H1 (cell line): Measurements from ENCODE around the gene TSFM. TPM values are rescaled to one million over a fixed set of nuclear protein-coding genes. Genes with fewer than 3 reads are reported as not detected.

Experiments
- CTCF ChIA-PET: fragments of 300-600 bp; sonication (Branson Sonifier 250); formaldehyde crosslinking; loops from one replicate; lab custom pipeline; 2021; ENCODE audit not compliant: partially characterized antibody; lab: Charles Lee
- POLR2A ChIA-PET: fragments of 300-600 bp; sonication (Branson Sonifier 250); formaldehyde crosslinking; loops from one replicate; lab custom pipeline; 2021; ENCODE audit warnings: inconsistent platforms; ENCODE audit not compliant: partially characterized antibody; lab: Charles Lee
- DNase-seq, 2 experiments: peaks; one replicate each; pipeline versions ENCODE4 v3.0.0 to v3.0.0-alpha.2; 2010 to 2022; ENCODE audit warnings: low spot score in 2 of 2, low read depth in 1 of 2, mixed read lengths in 1 of 2
- FAIRE-seq: peaks from 2 replicates; lab custom pipeline; 2011; peaks lifted over from hg19 to GRCh38; lab: Jason Lieb, UNC
- H2AFZ ChIP-seq: 2 replicates; pipeline ENCODE4 v1.8.1; 2012; ENCODE audit warnings: low read length, inconsistent platforms
- H2AK5ac ChIP-seq: 2 replicates; pipeline ENCODE4 v1.6.1; 2013; ENCODE audit warnings: low read depth, low read length
- H2BK120ac ChIP-seq: replicated peaks from 2 replicates; pipeline ENCODE3; 2013; ENCODE audit warnings: low read depth, low read length, inconsistent platforms
- H2BK12ac ChIP-seq: 2 replicates; pipeline ENCODE4 v1.6.1; 2013; ENCODE audit warnings: low read depth, low read length
- H2BK15ac ChIP-seq: 2 replicates; pipeline ENCODE4 v1.6.1; 2013; ENCODE audit warnings: low read length
- H2BK20ac ChIP-seq: 2 replicates; pipeline ENCODE4 v1.6.1; 2013; ENCODE audit warnings: low read length
- H2BK5ac ChIP-seq: 2 replicates; pipeline ENCODE4 v1.6.1; 2013; ENCODE audit warnings: low read depth, low read length
- H3K14ac ChIP-seq: 2 replicates; pipeline ENCODE4 v1.6.1; 2013; ENCODE audit warnings: inconsistent platforms; ENCODE audit not compliant: insufficient read length
- H3K18ac ChIP-seq: 2 replicates; pipeline ENCODE4 v1.6.1; 2013; ENCODE audit warnings: low read length; ENCODE audit errors: extremely low read depth
- H3K23ac ChIP-seq: 2 replicates; pipeline ENCODE4 v1.6.1; 2013; ENCODE audit warnings: inconsistent platforms; ENCODE audit not compliant: insufficient read length
- H3K23me2 ChIP-seq: 2 replicates; pipeline ENCODE4 v1.6.1; 2013; ENCODE audit warnings: low read depth, low read length
- H3K27ac ChIP-seq: 2 replicates; pipeline ENCODE4 v1.6.1; 2011; ENCODE audit warnings: low read depth, low read length, inconsistent platforms
- H3K27me3 ChIP-seq, 4 experiments: replicated peaks in 1 of 4; 1 replicate in 1 of 4; 2 replicates in 3 of 4; pipeline versions ENCODE4 v1.6.1 to v1.8.1; 2011 to 2013; ENCODE audit warnings: low read length in 3 of 4, mild to moderate bottlenecking in 3 of 4, inconsistent platforms in 2 of 4, mixed read lengths in 2 of 4, moderate library complexity in 1 of 4; ENCODE audit not compliant: control insufficient read depth in 3 of 4, insufficient read depth in 3 of 4; ENCODE audit errors: extremely low read depth in 1 of 4
- H3K36me3 ChIP-seq, 4 experiments: 2 replicates each; pipeline versions ENCODE4 v1.6.1 to v1.8.1; 2011 to 2013; ENCODE audit warnings: mild to moderate bottlenecking in 4 of 4, low read length in 3 of 4, moderate library complexity in 2 of 4, control low read depth in 1 of 4, inconsistent platforms in 1 of 4; ENCODE audit not compliant: insufficient read depth in 4 of 4, control insufficient read depth in 2 of 4
- H3K4ac ChIP-seq: replicated peaks from 2 replicates; pipeline ENCODE3; 2013; ENCODE audit warnings: low read length, low read depth, mixed read lengths, inconsistent platforms; ENCODE audit not compliant: insufficient read length
- H3K4me1 ChIP-seq, 4 experiments: replicated peaks in 1 of 4; 1 replicate in 1 of 4; 2 replicates in 3 of 4; pipeline versions ENCODE4 v1.6.1 to v1.8.1; 2011 to 2013; ENCODE audit warnings: low read length in 3 of 4, inconsistent platforms in 2 of 4, mixed read lengths in 1 of 4; ENCODE audit not compliant: insufficient read depth in 4 of 4, control insufficient read depth in 3 of 4
- H3K4me2 ChIP-seq, 2 experiments: 2 replicates each; pipeline versions ENCODE4 v1.6.1 to v1.8.1; 2011 to 2013; ENCODE audit warnings: low read depth in 2 of 2, low read length in 2 of 2, control low read depth in 1 of 2, inconsistent platforms in 1 of 2, mild to moderate bottlenecking in 1 of 2; ENCODE audit not compliant: insufficient read depth in 1 of 2
- H3K4me3 ChIP-seq, 4 experiments: fragments of 200-600, 300-600 bp in 1 of 4; sonication (generic), shearing (Covaris generic), sonication (Bioruptor Twin) in 1 of 4; 2 replicates each; pipeline versions ENCODE4 v1.5.1 to v1.8.1; 2011 to 2016; ENCODE audit warnings: low read length in 4 of 4, low read depth in 3 of 4, control low read depth in 2 of 4, inconsistent platforms in 2 of 4, mild to moderate bottlenecking in 2 of 4, mixed read lengths in 1 of 4, moderate library complexity in 1 of 4; ENCODE audit not compliant: insufficient read depth in 2 of 4; ENCODE audit errors: extremely low read depth in 1 of 4
- H3K56ac ChIP-seq: replicated peaks from 2 replicates; pipeline ENCODE3; 2013; ENCODE audit warnings: low read depth, mild to moderate bottlenecking, mixed read lengths, low read length, inconsistent platforms; ENCODE audit not compliant: insufficient read length
- H3K79me1 ChIP-seq: 2 replicates; pipeline ENCODE4 v1.6.1; 2013; ENCODE audit warnings: low read depth, low read length, control low read depth
- H3K79me2 ChIP-seq, 2 experiments: 2 replicates each; pipeline versions ENCODE4 v1.6.1 to v1.8.1; 2012 to 2013; ENCODE audit warnings: low read length in 2 of 2, mild to moderate bottlenecking in 2 of 2, inconsistent platforms in 1 of 2; ENCODE audit not compliant: insufficient read depth in 2 of 2, control insufficient read depth in 1 of 2
- H3K9ac ChIP-seq, 4 experiments: replicated peaks in 1 of 4; 1 replicate in 1 of 4; 2 replicates in 3 of 4; pipeline versions ENCODE4 v1.6.1 to v1.8.1; 2011 to 2013; ENCODE audit warnings: low read depth in 3 of 4, low read length in 3 of 4, control low read depth in 2 of 4, mild to moderate bottlenecking in 2 of 4, moderate library complexity in 2 of 4, inconsistent platforms in 1 of 4; ENCODE audit errors: extremely low read depth in 1 of 4
- H3K9me3 ChIP-seq, 2 experiments: 2 replicates each; pipeline versions ENCODE4 v1.6.1 to v1.8.1; 2012 to 2013; ENCODE audit warnings: mild to moderate bottlenecking in 2 of 2, moderate library complexity in 2 of 2, control low read depth in 1 of 2, inconsistent platforms in 1 of 2, low read depth in 1 of 2, low read length in 1 of 2, mixed read lengths in 1 of 2; ENCODE audit not compliant: insufficient read depth in 2 of 2
- H4K20me1 ChIP-seq, 2 experiments: replicated peaks in 1 of 2; 2 replicates each; pipeline versions ENCODE3 to v1.8.1; 2011 to 2013; ENCODE audit warnings: inconsistent platforms in 2 of 2, low read length in 2 of 2, mild to moderate bottlenecking in 1 of 2; ENCODE audit not compliant: insufficient read depth in 2 of 2, control insufficient read depth in 1 of 2
- H4K5ac ChIP-seq: 2 replicates; pipeline ENCODE4 v1.6.1; 2013; ENCODE audit warnings: low read length, low read depth, mixed read lengths, inconsistent platforms; ENCODE audit not compliant: insufficient read length
- H4K8ac ChIP-seq: 2 replicates; pipeline ENCODE4 v1.8.0; 2013; ENCODE audit warnings: mild to moderate bottlenecking, moderate library complexity, low read length, inconsistent platforms; ENCODE audit not compliant: insufficient read depth; ENCODE audit errors: extremely low read depth
- H4K91ac ChIP-seq: replicated peaks from 2 replicates; pipeline ENCODE3; 2013; ENCODE audit warnings: low read length, mixed read lengths, inconsistent platforms; ENCODE audit not compliant: insufficient read length
- ASH2L ChIP-seq: fragments of 200-600, 300-600 bp; sonication (generic); IDR thresholded peaks from one replicate; pipeline ENCODE4 v1.7.1; 2017; ENCODE audit warnings: low read length
- BACH1 ChIP-seq: IDR thresholded peaks from 2 replicates; pipeline ENCODE4 v1.6.1; 2012; ENCODE audit warnings: low read length, improper control_type of control experiment
- CEBPB ChIP-seq: IDR thresholded peaks from 2 replicates; pipeline ENCODE4 v1.6.1; 2012; ENCODE audit warnings: low read depth, low read length
- GABPA ChIP-seq: IDR thresholded peaks from 2 replicates; pipeline ENCODE4 v1.6.1; 2011; ENCODE audit warnings: mild to moderate bottlenecking, low read length, moderate library complexity, borderline replicate concordance; ENCODE audit not compliant: insufficient read depth
- HDAC6 ChIP-seq: IDR thresholded peaks from one replicate; pipeline ENCODE4 v1.7.1; 2012; ENCODE audit warnings: low read depth, mild to moderate bottlenecking, inconsistent platforms, low read length, moderate library complexity
- KDM1A ChIP-seq: fragments of 200-600, 300-600 bp; sonication (generic); IDR thresholded peaks from 2 replicates; pipeline ENCODE4 v1.7.1; 2016; ENCODE audit warnings: mild to moderate bottlenecking, low read length, borderline replicate concordance
- KDM5A ChIP-seq: fragments of 200-600 bp; IDR thresholded peaks from 2 replicates; pipeline ENCODE4 v1.7.1; 2012; ENCODE audit warnings: mild to moderate bottlenecking, low read length, inconsistent platforms, mixed read lengths
- NRF1 ChIP-seq: IDR thresholded peaks from 2 replicates; pipeline ENCODE4 v1.6.1; 2011; ENCODE audit warnings: mild to moderate bottlenecking, low read depth, low read length, improper control_type of control experiment
- RAD21 ChIP-seq, 2 experiments: IDR thresholded peaks in 1 of 2; conservative IDR thresholded peaks in 1 of 2; 2 replicates each; pipeline ENCODE4 v1.6.1; 2011; ENCODE audit warnings: low read depth in 2 of 2, low read length in 2 of 2, improper control_type of control experiment in 1 of 2, inconsistent platforms in 1 of 2, mild to moderate bottlenecking in 1 of 2, moderate library complexity in 1 of 2
- RFX5 ChIP-seq: IDR thresholded peaks from 2 replicates; pipeline ENCODE4 v1.6.1; 2011; ENCODE audit warnings: low read depth, low read length, improper control_type of control experiment, borderline replicate concordance
- SAP30 ChIP-seq: fragments of 300-600 bp; sonication (generic); IDR thresholded peaks from 2 replicates; pipeline ENCODE4 v1.7.1; 2012; ENCODE audit warnings: low read length, moderate library complexity, mild to moderate bottlenecking, inconsistent platforms; ENCODE audit not compliant: insufficient read depth, insufficient replicate concordance
- SIRT6 ChIP-seq: IDR thresholded peaks from one replicate; pipeline ENCODE4 v1.7.1; 2012; ENCODE audit warnings: low read length, inconsistent platforms
- SP1 ChIP-seq: IDR thresholded peaks from 2 replicates; pipeline ENCODE4 v1.6.1; 2011; ENCODE audit warnings: low read depth, low read length
- SP4 ChIP-seq: IDR thresholded peaks from 2 replicates; pipeline ENCODE4 v1.6.1; 2012; ENCODE audit warnings: low read length, inconsistent platforms
- SRF ChIP-seq: IDR thresholded peaks from 2 replicates; pipeline ENCODE4 v1.6.1; 2011; ENCODE audit warnings: mild to moderate bottlenecking, low read depth, low read length, moderate library complexity
- TAF1 ChIP-seq: IDR thresholded peaks from 2 replicates; pipeline ENCODE4 v1.6.1; 2011; ENCODE audit warnings: mild to moderate bottlenecking, low read depth, low read length
- WGBS, 2 experiments: shearing (Covaris generic) in 1 of 2; methylation state at CpG; one replicate each; pipeline versions ENCODE4 v1.1.6 to v1.1.7; 2013 to 2015; ENCODE audit warnings: low lambda C conversion rate in 2 of 2, mixed read lengths in 2 of 2, inconsistent platforms in 1 of 2, low coverage in 1 of 2, missing lambda C conversion rate in 1 of 2; ENCODE audit not compliant: insufficient replicate concordance in 2 of 2, insufficient coverage in 1 of 2, insufficient read length in 1 of 2; ENCODE audit errors: extremely low coverage in 1 of 2, missing lambda C conversion rate in 1 of 2; 5-methylcytosine and 5-hydroxymethylcytosine counted together
- polyA plus RNA-seq, 7 experiments: library from polyadenylated mRNA; depleted of rRNA in 3 of 7; stranded (reverse) in 5 of 7; unstranded in 2 of 7; fragments of >200 nt in 5 of 7; fragments of 200-250 nt in 2 of 7; gene quantifications; 1 replicate in 5 of 7; 2 replicates in 1 of 7; 4 replicates in 1 of 7; pipeline versions ENCODE4 v1.2.1 to v1.2.3, GENCODE V29; 2011 to 2013; ENCODE audit warnings: missing spikeins in 2 of 7, mixed read lengths in 2 of 7
- total RNA-seq: library from RNA; stranded (reverse); fragmentation: NEBNext Ultra II Directional; extraction: Animal tissue kit (Norgen Biotek cat#: 25700); gene quantifications from 2 replicates; pipeline ENCODE4 v1.2.1, GENCODE V29; 2021

Gene TSFM
- total and polyA plus RNA-seq, 2 of the 8 experiments (the other 6 are each of a cell fraction or from before 2014, with no cell fraction given), result 17.4 to 49.8 TPM

- Histone ChIP-seq H3K18ac (no peak overlapping the region), H3K9me3 (no peaks in the 10 kb centered on the region), H3K79me1 (no peaks in the 10 kb centered on the region), H2BK20ac (no peak overlapping the region), H2BK5ac (no peak overlapping the region), H4K91ac (no peak overlapping the region), H3K36me3 (peaks cover 27 to 79% (median 64%) of the 10 kb centered on the region in 4 experiments), H3K9ac (no peak overlapping the region), H3K23me2 (no peaks in the 10 kb centered on the region), H2AFZ (no peak overlapping the region), H4K8ac (no peak overlapping the region), H3K14ac (no peak overlapping the region), H3K4ac (no peak overlapping the region), H3K79me2 (peaks cover 0 to 12% of the 10 kb centered on the region in 2 experiments; a peak in 3 of 4 replicates), H3K4me1 (no peaks in the 10 kb centered on the region), H3K23ac (no peak overlapping the region), H2AK5ac (no peak overlapping the region), H3K4me3 (no peak overlapping the region), H4K20me1 (peaks cover 17 to 24% of the 10 kb centered on the region in 2 experiments), H2BK120ac (no peak overlapping the region), H4K5ac (no peak overlapping the region), H3K27ac (no peak overlapping the region), H3K56ac (no peak overlapping the region), H3K27me3 (no peaks in the 10 kb centered on the region), H3K4me2 (no peak overlapping the region), H2BK12ac (no peak overlapping the region), H2BK15ac (no peak overlapping the region)
- DNase-seq (no peak), FAIRE-seq (no peak)
- WGBS, 2 experiments, result 98% methylated on average over 2 of the region's 2 CpGs; no CpG with 5 or more reads in 1 of the 2 experiments
- ChIA-PET CTCF (interaction anchor here (0.7 to 8.6 kb wide), 10 partner anchors 10 to 78 kb away, joined by 3 to 94 read pairs (median 6); no protein-coding TSS in a partner anchor), POLR2A (interaction anchor here (1.0 to 3.9 kb wide), 3 partner anchors 10 to 21 kb away, joined by 4 to 17 read pairs (median 5); partner anchors contain the start of gene CTDSP2)
- TF ChIP-seq CEBPB (no peak), SP1 (no peak), KDM1A (no peak), HDAC6 (no peak), TAF1 (no peak), SIRT6 (no peak), KDM5A (no peak), ASH2L (no peak), SAP30 (no peak), GABPA (no peak), RFX5 (no peak), NRF1 (no peak), RAD21 (IDR thresholded peaks at IDR 0.05 in 1 of 2, conservative IDR thresholded peaks at IDR 0.05 in 1 of 2; ENCODE audit: low read depth in 2 of 2, low read length in 2 of 2) (no peak), SRF (no peak), SP4 (no peak), BACH1 (no peak)
Measured at GRCh38 chr12:57825451-57825850, 42.9 kb downstream of the TSFM start.
